GM21619 (cell line): ENCODE data around the gene SNTG2.

Experiments used
- ATAC-seq: cut with Tn5 transposase; IDR thresholded peaks from one replicate; pipeline ENCODE4 v1.9.1; 2021; ENCODE audit not compliant: unreplicated experiment

SNTG2 gene

DNA sequence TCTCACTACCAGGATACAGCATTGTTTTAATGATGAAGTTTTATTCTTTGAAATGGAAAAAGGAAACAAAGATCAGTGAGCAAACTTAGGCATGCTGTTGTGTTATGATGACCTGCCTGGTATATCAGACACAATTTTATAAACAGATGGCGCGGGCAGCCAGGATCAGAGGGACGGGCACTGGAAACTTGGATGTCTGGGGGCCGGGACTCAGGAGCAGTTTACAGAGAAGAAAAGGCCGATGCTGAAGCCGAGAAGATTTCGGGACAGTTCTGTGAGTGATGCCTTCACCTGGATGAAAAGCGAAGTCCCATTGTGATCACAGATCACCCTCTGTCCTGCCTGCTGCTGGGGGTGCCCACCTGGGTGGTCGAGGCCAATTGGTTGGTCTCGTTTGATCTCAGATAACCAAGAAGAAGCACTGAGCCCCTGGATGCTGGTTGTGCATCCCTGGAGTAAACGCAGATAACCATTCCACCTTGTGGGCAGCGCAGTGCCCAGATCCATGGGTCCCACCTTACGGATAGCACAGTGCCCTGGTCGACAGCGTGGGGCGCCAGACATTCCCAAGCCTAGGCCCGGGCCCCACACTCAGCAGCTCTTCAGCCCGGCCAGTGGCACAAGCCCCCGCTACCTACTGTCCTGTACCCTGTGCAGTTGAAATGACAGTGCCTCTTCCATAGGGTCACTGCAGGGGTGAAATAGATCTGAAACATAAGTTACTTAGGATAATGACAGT lies 279.7 kb downstream of the SNTG2 start:
- no peak for ATAC-seq

DNA sequence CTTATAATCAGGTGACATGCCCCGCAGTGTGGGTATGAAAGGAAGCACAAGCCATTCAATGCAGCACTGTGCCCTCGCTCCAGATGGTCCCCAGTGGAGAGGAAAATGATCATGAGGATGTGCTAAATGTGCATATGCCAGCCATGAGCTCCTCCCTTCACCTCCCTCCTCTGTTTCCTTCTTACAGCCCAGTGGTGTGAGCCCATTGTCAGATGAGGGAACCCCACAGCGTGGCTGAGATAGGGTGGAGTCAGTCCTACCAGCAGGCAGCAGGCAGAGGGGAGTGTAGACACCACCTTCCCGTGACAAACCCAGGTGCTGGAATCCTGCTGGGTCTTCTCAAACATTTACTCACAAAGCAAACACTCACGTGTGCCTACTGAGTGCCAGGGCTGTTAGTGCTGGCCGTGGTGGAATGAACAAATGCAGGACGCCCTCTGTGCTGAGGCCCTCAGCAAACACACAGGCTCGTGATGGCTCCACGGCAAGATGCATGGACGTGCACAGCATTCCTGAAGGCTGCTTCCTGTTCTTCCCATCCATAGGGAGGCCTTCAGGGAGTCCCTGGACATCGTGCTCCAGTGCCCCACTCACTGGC lies 280.9 kb downstream of the SNTG2 start:
- ATAC-seq = no peak

GRCh38 chr2:1233281-1233680 lies 282.6 kb downstream of the SNTG2 start:
- no peak for ATAC-seq

- no peak for ATAC-seq
Observed at GRCh38 chr2:1234731-1235308, 284.2 kb downstream of the SNTG2 start.

DNA sequence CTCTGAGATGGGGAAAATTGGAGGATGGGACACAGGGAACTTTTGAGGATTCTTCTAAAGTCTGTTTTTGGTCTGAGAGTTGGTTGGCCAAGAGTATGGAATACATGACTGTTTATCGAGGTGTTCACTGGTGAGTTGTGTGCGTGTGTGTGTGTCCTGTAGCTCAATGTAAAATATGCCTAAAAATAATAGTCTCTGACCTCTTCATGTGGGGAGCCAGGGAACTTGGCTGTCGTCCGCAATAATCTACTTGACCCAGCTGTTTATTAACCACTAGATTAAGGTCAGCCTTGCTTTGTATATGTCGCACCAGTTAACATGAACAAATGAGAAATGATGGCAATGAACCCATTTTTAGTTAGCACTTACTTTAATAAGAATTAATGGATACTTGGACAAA lies 285.2 kb downstream of the SNTG2 start:
- no peak for ATAC-seq

GRCh38 chr2:1236606-1237005 lies 286.0 kb downstream of the SNTG2 start:
- ATAC-seq = no peak

DNA sequence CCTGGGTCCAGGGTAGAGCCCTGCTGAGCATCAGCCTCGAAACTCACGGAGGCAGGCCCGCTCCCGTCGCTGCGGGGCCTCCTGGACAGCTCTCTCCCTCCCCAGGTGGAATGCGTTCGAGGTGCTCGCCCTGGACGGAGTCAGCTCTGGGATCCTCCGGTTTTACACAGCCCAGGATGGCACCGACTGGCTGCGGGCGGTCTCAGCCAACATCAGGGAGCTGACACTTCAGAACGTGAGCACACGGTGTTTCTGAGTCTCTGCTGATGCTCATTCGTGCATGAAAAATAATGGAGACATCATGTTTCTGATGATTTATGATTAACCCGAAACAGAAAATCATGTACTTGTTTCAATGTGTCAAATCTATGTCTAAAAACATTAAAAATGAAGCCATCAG lies 287.1 kb downstream of the SNTG2 start:
- no peak for ATAC-seq

GRCh38 chr2:1238598-1239138 lies 288.0 kb downstream of the SNTG2 start:
- ATAC-seq = no peak

DNA sequence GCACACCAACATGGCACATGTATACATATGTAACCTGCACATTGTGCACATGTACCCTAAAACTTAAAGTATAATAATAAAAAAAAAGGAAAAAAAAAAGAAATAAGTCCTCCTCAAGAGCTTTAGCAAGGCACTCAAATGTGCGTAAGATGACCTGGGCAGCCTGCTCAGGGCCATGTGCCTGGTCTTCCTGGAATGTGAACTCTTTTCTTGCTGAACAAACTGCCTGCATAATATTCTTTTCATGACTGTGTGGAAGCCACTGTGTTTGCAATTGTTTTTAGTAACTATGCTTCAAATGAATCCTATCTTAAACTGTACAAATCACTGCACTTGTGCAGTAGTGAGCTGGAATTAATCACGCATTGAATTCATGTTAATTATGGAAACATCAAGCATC lies 294.5 kb downstream of the SNTG2 start:
- ATAC-seq = no peak

DNA sequence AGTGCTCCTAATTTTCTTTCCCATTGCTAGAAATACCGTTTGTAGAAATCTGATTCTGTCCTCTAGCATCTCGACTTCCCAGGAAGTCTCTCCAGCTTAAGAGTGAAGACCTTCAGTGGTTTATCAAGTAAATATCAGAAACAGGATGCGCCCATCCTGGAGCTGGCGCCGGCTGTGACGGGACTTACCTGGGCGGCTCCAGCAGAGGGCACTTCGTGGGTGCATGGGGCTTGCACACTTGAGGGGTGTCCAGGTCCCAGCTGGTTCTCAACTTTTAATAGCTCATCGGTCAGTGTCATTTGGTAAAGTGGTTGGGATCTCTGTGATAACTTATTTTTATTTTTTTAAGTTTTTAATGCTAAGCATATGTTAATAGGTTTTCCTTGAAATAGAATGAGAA lies 295.6 kb downstream of the SNTG2 start:
- ATAC-seq = no peak

DNA sequence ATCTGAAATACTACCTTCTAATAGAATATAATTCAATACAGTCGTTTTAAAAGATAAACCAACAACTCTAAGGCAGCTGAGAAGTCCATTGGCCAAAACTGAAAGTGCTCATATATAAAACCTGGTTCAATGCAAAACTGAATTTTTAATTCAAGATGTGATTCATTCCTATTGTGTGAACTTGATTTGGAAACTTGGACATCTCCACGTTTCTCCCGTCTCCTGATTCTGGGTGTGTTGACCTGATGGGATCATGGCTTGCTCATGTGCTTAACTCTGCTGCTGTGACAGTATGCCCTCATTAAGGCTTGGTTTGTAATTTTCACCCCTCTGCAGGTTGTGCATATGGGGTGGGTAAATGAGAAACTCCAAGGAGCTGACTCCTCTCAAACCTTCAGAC lies 296.3 kb downstream of the SNTG2 start:
- ATAC-seq = no peak

GRCh38 chr2:1248187-1248586 lies 297.5 kb downstream of the SNTG2 start:
- ATAC-seq = no peak

- ATAC-seq = no peak
Observed at GRCh38 chr2:1249897-1250687, 299.4 kb downstream of the SNTG2 start.

DNA sequence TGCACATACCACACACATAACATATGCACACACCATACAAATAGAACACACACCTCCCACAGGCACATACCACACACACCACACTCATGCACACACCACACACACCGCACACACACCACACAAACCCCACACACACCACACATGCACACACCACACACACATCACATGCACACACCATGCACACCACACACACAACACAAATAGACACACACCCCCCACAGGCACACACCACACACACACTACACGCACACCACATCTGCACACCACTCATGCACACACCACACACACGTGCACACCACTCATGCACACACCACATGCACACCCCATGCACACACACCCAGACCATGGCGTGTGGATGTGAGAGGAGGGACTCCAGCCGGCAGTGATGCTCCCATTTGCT lies 300.9 kb downstream of the SNTG2 start:
- no peak for ATAC-seq

DNA sequence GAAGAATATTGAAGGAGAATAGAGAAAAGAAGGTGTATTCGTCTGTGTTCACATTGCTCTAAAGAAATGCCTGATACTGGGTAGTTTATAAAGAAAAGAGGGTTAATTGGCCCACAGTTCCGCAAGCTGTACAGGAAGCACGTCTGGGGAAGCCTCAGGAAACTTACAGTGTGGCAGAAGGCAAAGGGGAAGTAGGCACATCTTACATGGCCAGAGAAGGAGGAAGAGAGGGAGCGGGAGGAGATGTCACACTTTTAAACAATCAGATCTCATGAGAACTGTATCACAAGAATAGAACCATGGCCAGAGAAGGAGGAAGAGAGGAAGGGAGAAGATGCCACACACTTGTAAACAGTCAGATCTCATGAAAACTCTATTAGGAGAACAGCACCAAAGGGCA lies 303.0 kb downstream of the SNTG2 start:
- no peak for ATAC-seq

DNA sequence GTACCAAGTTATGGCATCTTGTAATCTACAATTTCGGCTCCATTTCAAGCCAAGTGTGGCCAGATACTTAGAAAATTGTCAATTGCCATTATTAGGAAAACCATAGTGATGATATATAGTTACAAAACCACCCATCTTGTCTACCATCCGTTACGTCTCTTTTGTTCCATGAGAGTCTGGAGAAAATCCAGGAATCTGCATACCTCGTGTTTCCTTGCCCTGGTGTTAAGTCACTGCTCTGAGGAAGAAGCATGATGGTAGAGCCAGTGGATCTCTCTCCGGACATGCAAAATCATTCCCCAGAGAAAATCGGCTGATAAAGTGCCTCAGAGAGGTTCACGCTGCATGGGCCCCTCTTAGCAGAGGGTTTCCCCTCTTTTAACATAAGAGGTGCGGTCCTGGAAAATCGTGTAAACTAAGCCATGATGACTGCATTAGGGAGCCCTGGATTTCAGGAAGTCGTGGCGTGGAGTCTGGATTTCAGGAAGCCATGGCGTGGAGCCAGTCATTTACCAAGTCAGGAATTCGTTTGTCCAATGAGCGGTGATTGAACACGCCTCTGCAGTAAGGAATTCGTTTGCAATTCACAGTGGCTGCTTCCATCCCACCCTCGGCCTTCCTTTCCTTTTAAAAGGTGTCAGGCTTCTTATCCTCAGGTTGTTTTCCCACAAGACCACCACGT lies 304.2 kb downstream of the SNTG2 start:
- no peak for ATAC-seq

- ATAC-seq = no peak
Observed at GRCh38 chr2:1256632-1257324, 306.1 kb downstream of the SNTG2 start.

GRCh38 chr2:1257334-1257733 lies 306.7 kb downstream of the SNTG2 start:
- no peak for ATAC-seq

- no peak for ATAC-seq
Observed at GRCh38 chr2:1259746-1260145, 309.1 kb downstream of the SNTG2 start.

DNA sequence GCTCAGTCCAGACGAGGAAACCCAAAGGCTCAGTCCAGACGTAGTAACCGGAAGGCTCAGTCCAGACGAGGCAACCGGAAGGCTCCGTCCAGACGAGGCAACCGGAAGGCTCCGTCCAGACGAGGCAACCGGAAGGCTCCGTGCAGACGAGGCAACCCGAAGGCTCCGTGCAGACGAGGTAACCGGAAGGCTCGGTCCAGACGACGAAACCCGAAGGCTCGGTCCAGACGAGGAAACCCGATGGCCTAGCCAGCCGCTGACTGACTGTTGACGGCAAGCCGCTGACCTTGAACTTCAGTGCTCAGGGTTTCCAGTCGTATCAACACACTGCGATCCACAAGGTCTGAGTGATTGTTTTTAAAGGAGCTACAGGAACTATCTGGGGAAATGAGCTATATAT lies 312.0 kb downstream of the SNTG2 start:
- ATAC-seq = no peak
